Thyroid gland (tissue), 4 donors: Measurements from ENCODE around the gene CCDC154.

Experiments
- POLR2A ChIP-seq, 2 donors: fragments of 450-650 bp; IDR thresholded peaks; one replicate each; pipeline ENCODE4 v1.6.1; 2017; ENCODE audit warnings: antibody characterized with exemption in 2 of 2, mild to moderate bottlenecking in 2 of 2, moderate library complexity in 1 of 2
- TF ChIP-seq, protein P1 (sequence below), 6 experiments: fragments of 200-600 bp in 3 of 6; fragments of 450-650 bp in 3 of 6; sonication (generic) in 3 of 6; IDR thresholded peaks; one replicate each; pipeline ENCODE4 v1.5.1; 2016 to 2019; ENCODE audit warnings: antibody characterized with exemption in 6 of 6, mild to moderate bottlenecking in 2 of 6, inconsistent platforms in 1 of 6, moderate library complexity in 1 of 6

DNA sequence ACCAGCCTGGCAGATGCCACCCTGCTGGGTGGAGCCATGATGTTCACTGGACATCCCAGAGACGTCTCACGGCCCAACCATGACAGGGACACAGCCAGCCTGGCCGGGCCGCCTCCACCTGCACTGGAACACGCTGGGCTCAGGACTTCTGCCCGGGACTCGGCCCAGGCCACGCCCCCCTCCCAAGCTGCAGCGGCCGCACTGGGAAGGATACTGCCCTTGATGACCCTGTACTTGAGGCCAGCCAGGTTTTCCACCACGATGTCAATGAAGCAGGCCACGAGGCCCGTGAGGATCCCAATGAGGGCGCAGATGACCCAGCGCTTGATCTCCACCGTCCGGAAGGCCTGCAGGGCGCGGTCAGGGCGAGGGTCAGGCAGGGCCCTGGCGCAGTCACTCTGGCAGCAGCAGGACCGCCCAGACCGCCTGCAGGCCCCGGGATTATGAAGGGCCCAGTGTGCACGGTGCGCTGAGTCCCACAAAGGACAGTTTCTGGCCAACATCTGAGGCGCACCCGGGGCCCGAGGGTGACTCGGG is 16.3 kb upstream of the CCDC154 start:
- no peak for TF ChIP-seq POLR2A (IDR thresholded peaks at IDR 0.05)
- TF ChIP-seq, protein P1, sequence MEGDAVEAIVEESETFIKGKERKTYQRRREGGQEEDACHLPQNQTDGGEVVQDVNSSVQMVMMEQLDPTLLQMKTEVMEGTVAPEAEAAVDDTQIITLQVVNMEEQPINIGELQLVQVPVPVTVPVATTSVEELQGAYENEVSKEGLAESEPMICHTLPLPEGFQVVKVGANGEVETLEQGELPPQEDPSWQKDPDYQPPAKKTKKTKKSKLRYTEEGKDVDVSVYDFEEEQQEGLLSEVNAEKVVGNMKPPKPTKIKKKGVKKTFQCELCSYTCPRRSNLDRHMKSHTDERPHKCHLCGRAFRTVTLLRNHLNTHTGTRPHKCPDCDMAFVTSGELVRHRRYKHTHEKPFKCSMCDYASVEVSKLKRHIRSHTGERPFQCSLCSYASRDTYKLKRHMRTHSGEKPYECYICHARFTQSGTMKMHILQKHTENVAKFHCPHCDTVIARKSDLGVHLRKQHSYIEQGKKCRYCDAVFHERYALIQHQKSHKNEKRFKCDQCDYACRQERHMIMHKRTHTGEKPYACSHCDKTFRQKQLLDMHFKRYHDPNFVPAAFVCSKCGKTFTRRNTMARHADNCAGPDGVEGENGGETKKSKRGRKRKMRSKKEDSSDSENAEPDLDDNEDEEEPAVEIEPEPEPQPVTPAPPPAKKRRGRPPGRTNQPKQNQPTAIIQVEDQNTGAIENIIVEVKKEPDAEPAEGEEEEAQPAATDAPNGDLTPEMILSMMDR (IDR thresholded peaks at IDR 0.05), result no peak
